IMR-90 (cell line): Measurements from ENCODE around the gene CRTC1. TPM values are rescaled to one million over a fixed set of nuclear protein-coding genes. Genes with fewer than 3 reads are reported as not detected.

Experiments used
- ATAC-seq: fragments of 200-7000 bp; cut with Tn5 transposase; 2 replicates; pipeline ENCODE4 v1.9.1; 2020; ENCODE audit warnings: low read depth, mild to moderate bottlenecking, moderate library complexity
- BruUV-seq: library from RNA; stranded (reverse); fragments of 400-500 nt; replicated peaks from 2 replicates; lab custom pipeline; 2021; lab: Mats Ljungman, UMichigan
- CTCF ChIA-PET: fragments of 300-600 bp; formaldehyde crosslinking; extraction: SDS; loops from one replicate; lab custom pipeline; 2021; ENCODE audit warnings: antibody characterized with exemption; lab: Yijun Ruan, JAX
- POLR2A ChIA-PET: fragments of 300-600 bp; sonication (Branson Sonifier 250); formaldehyde crosslinking; loops from one replicate; lab custom pipeline; 2022; ENCODE audit warnings: antibody characterized with exemption; ENCODE audit not compliant: unreplicated experiment; lab: Charles Lee
- DNase-seq: peaks from one replicate; pipeline ENCODE4 v3.0.0; 2013
- H2AFZ ChIP-seq: replicated peaks from 2 replicates; pipeline ENCODE3; 2013; ENCODE audit warnings: low read length, mild to moderate bottlenecking; ENCODE audit not compliant: poor library complexity
- H2AK5ac ChIP-seq: 2 replicates; pipeline ENCODE4 v1.6.1; 2013; ENCODE audit warnings: low read depth, low read length, inconsistent platforms
- H2AK9ac ChIP-seq: replicated peaks from 2 replicates; pipeline ENCODE3; 2013; ENCODE audit warnings: mild to moderate bottlenecking, low read depth, low read length, moderate library complexity; ENCODE audit not compliant: poor library complexity
- H2BK120ac ChIP-seq: 2 replicates; pipeline ENCODE4 v1.6.1; 2013; ENCODE audit warnings: low read depth, low read length, inconsistent platforms
- H2BK15ac ChIP-seq: 3 replicates; pipeline ENCODE4 v1.6.1; 2013; ENCODE audit warnings: low read depth, low read length, inconsistent platforms
- H2BK20ac ChIP-seq: 2 replicates; pipeline ENCODE4 v1.6.1; 2013; ENCODE audit warnings: low read depth, mild to moderate bottlenecking, inconsistent platforms, low read length, moderate library complexity
- H2BK5ac ChIP-seq: 2 replicates; pipeline ENCODE4 v1.6.1; 2013; ENCODE audit warnings: mild to moderate bottlenecking, low read depth, low read length, inconsistent platforms; ENCODE audit not compliant: poor library complexity, severe bottlenecking
- H3K14ac ChIP-seq: replicated peaks from 2 replicates; pipeline ENCODE4 v1.6.1; 2013; ENCODE audit warnings: low read depth, low read length, inconsistent platforms
- H3K18ac ChIP-seq: 2 replicates; pipeline ENCODE4 v1.6.1; 2013; ENCODE audit warnings: low read depth, low read length, control low read depth
- H3K23ac ChIP-seq: 2 replicates; pipeline ENCODE4 v1.6.1; 2013; ENCODE audit warnings: low read depth, low read length, inconsistent platforms
- H3K27ac ChIP-seq: 2 replicates; pipeline ENCODE4 v1.5.1; 2013; ENCODE audit warnings: mild to moderate bottlenecking, control low read depth, low read length; ENCODE audit not compliant: insufficient read depth
- H3K27me3 ChIP-seq: 2 replicates; pipeline ENCODE4 v1.6.1; 2013; ENCODE audit warnings: low read length; ENCODE audit not compliant: control insufficient read depth, insufficient read depth
- H3K36me3 ChIP-seq: 2 replicates; pipeline ENCODE4 v1.6.1; 2013; ENCODE audit warnings: low read length, mixed read lengths; ENCODE audit not compliant: control insufficient read depth, insufficient read depth
- H3K4ac ChIP-seq: 2 replicates; pipeline ENCODE4 v1.6.1; 2013; ENCODE audit warnings: low read depth, low read length, inconsistent platforms
- H3K4me1 ChIP-seq: 2 replicates; pipeline ENCODE4 v1.6.1; 2013; ENCODE audit warnings: low read length, mixed read lengths; ENCODE audit not compliant: control insufficient read depth, insufficient read depth
- H3K4me2 ChIP-seq: 2 replicates; pipeline ENCODE4 v1.6.1; 2013; ENCODE audit warnings: low read depth, mild to moderate bottlenecking, control low read depth, low read length, moderate library complexity
- H3K4me3 ChIP-seq: 2 replicates; pipeline ENCODE4 v1.5.1; 2013; ENCODE audit warnings: low read depth, mild to moderate bottlenecking, control low read depth, low read length, moderate library complexity; ENCODE audit not compliant: insufficient read depth
- H3K56ac ChIP-seq: 2 replicates; pipeline ENCODE4 v1.6.1; 2013; ENCODE audit warnings: low read length, inconsistent platforms; ENCODE audit not compliant: insufficient read depth; ENCODE audit errors: extremely low read depth
- H3K79me1 ChIP-seq, 2 experiments: 2 replicates each; pipeline ENCODE4 v1.6.1; 2013; ENCODE audit warnings: low read length in 2 of 2, inconsistent platforms in 1 of 2, low read depth in 1 of 2
- H3K9ac ChIP-seq: 2 replicates; pipeline ENCODE4 v1.6.1; 2013; ENCODE audit warnings: low read depth, low read length, control low read depth
- H3K9me1 ChIP-seq: 2 replicates; pipeline ENCODE4 v1.6.1; 2013; ENCODE audit warnings: low read length, inconsistent platforms; ENCODE audit not compliant: insufficient read depth
- H3K9me3 ChIP-seq: 2 replicates; pipeline ENCODE4 v1.6.1; 2013; ENCODE audit warnings: low read length; ENCODE audit not compliant: control insufficient read depth, insufficient read depth
- H4K20me1 ChIP-seq: 2 replicates; pipeline ENCODE4 v1.6.1; 2013; ENCODE audit warnings: low read length, inconsistent platforms; ENCODE audit not compliant: insufficient read depth
- H4K5ac ChIP-seq: 2 replicates; pipeline ENCODE4 v1.6.1; 2013; ENCODE audit warnings: mild to moderate bottlenecking, low read depth, low read length, control low read depth
- H4K8ac ChIP-seq, 2 experiments: 2 replicates each; pipeline ENCODE4 v1.6.1; 2013; ENCODE audit warnings: low read depth in 2 of 2, low read length in 2 of 2, control low read depth in 1 of 2, inconsistent platforms in 1 of 2
- H4K91ac ChIP-seq: 2 replicates; pipeline ENCODE4 v1.6.1; 2013; ENCODE audit warnings: low read depth, low read length, inconsistent platforms; ENCODE audit not compliant: insufficient read depth
- BHLHE40 ChIP-seq: fragments of 150-350 bp; IDR thresholded peaks from 2 replicates; pipeline ENCODE4 v1.6.1; 2016; ENCODE audit warnings: mild to moderate bottlenecking, low read depth, low read length
- CEBPB ChIP-seq: IDR thresholded peaks from 2 replicates; pipeline ENCODE4 v1.6.1; 2012; ENCODE audit warnings: low read depth, low read length, improper control_type of control experiment
- CHD1 ChIP-seq: IDR thresholded peaks from 2 replicates; pipeline ENCODE4 v1.6.1; 2012; ENCODE audit warnings: low read depth, low read length, improper control_type of control experiment
- FOS ChIP-seq: fragments of 150-350 bp; IDR thresholded peaks from 2 replicates; pipeline ENCODE4 v1.6.1; 2016; ENCODE audit warnings: low read depth, low read length
- MAFK ChIP-seq: IDR thresholded peaks from 2 replicates; pipeline ENCODE4 v1.6.1; 2012; ENCODE audit warnings: low read depth, low read length, improper control_type of control experiment
- MAZ ChIP-seq: IDR thresholded peaks from 2 replicates; pipeline ENCODE4 v1.6.1; 2012; ENCODE audit warnings: low read depth, mild to moderate bottlenecking, low read length, improper control_type of control experiment, moderate library complexity, borderline replicate concordance
- MXI1 ChIP-seq: IDR thresholded peaks from 2 replicates; pipeline ENCODE4 v1.6.1; 2012; ENCODE audit warnings: low read depth, mild to moderate bottlenecking, low read length, moderate library complexity, borderline replicate concordance
- NFE2L2 ChIP-seq: fragments of 150-350 bp; IDR thresholded peaks from 2 replicates; pipeline ENCODE4 v1.6.1; 2016; ENCODE audit warnings: low read depth, mild to moderate bottlenecking, low read length
- POLR2A ChIP-seq: IDR thresholded peaks from 2 replicates; pipeline ENCODE4 v1.6.1; 2012; ENCODE audit warnings: mild to moderate bottlenecking, low read depth, low read length
- RAD21 ChIP-seq: IDR thresholded peaks from 2 replicates; pipeline ENCODE4 v1.6.1; 2012; ENCODE audit warnings: low read length, improper control_type of control experiment
- RCOR1 ChIP-seq: IDR thresholded peaks from 2 replicates; pipeline ENCODE4 v1.6.1; 2012; ENCODE audit warnings: mild to moderate bottlenecking, low read length, improper control_type of control experiment; ENCODE audit not compliant: insufficient replicate concordance
- RFX5 ChIP-seq: IDR thresholded peaks from 2 replicates; pipeline ENCODE4 v1.8.0; 2012; ENCODE audit warnings: low read depth, mild to moderate bottlenecking, low read length, moderate library complexity
- SMC3 ChIP-seq: fragments of 150-350 bp; IDR thresholded peaks from 2 replicates; pipeline ENCODE4 v1.6.1; 2016; ENCODE audit warnings: low read depth, mild to moderate bottlenecking, antibody characterized with exemption, low read length, moderate library complexity
- WGBS, 2 experiments: methylation state at CpG; one replicate each; pipeline versions ENCODE4 v1.1.5 to v1.1.7; 2013; ENCODE audit warnings: missing lambda C conversion rate in 2 of 2; ENCODE audit not compliant: insufficient read length in 1 of 2; ENCODE audit errors: extremely low coverage in 2 of 2; 5-methylcytosine and 5-hydroxymethylcytosine counted together
- dilution Hi-C: fragments of 300-500 bp; cut with HindIII; formaldehyde crosslinking; loops from one replicate; pipeline ENCODE4 v1.14.3; 2018; ENCODE audit warnings: low sequenced_read_pairs; ENCODE audit not compliant: unreplicated experiment
- in situ Hi-C: fragments of 300-500 bp; cut with MboI; formaldehyde crosslinking; loops from 3 replicates; pipeline ENCODE4 v1.14.3; 2019; ENCODE audit warnings: low sequenced_read_pairs, inconsistent platforms, mixed read lengths
- intact Hi-C: fragments of 100-400 bp; cut with micrococcal nuclease; formaldehyde crosslinking; loops from 2 replicates; pipeline ENCODE4 v1.10.0; 2022
- polyA plus RNA-seq, 3 experiments: library from polyadenylated mRNA; depleted of rRNA; stranded (reverse); fragments of >200 nt; gene quantifications; 2 replicates each; pipeline ENCODE4 v1.2.3, GENCODE V29; 2012; ENCODE audit warnings: low replicate concordance in 1 of 3
- total RNA-seq: library from RNA; depleted of rRNA; stranded (reverse); fragments of >200 nt; gene quantifications from 2 replicates; pipeline ENCODE4 v1.2.3, GENCODE V29; 2012
- TF ChIP-seq, protein P1 (sequence below): conservative IDR thresholded peaks from 2 replicates; pipeline ENCODE4 v1.5.1; 2012; ENCODE audit warnings: mild to moderate bottlenecking, low read depth, low read length, improper control_type of control experiment
- TF ChIP-seq, protein P2 (sequence below): fragments of 150-350 bp; IDR thresholded peaks from 2 replicates; pipeline ENCODE4 v1.6.1; 2017; ENCODE audit warnings: mild to moderate bottlenecking, antibody characterized with exemption, low read length, low read depth

Gene CRTC1
- total and polyA plus RNA-seq, 2 of the 4 experiments (the other 2 are of a cell fraction): 0.18 to 5.7 TPM

DNA sequence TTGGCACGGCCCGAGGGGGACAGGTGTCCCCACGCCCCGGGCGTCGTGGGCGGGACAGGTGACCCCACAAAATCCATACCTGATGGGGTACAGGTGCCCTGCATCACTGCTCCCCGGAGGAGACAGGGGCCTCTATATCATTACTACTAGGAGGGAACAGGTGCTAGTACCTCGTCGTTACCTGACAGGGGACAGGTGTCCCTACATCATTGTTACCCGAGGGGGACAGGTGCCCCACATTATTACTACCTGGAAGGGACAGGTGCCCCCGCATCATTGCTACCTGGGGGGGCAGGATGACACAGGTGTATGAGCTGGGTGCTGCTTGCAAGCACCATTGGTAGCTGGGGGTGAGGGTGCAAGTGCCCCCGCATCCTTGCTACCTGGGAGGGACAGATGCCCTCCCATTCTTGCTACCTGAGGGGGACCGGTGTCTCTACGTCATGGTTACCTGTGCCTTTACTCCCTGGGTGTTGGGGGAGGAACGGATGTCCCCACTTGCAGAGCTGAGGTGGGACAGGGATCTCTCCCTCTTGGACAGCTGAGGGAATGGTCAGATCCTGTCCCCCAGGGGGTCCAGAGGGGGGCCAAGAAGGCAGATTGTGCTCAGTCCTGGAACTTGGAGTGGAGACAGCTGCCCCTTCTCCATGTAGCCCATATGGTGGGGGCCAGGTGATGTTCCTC, 620 bp downstream of the CRTC1 start (continued):
- no peak for TF ChIP-seq CEBPB

DNA sequence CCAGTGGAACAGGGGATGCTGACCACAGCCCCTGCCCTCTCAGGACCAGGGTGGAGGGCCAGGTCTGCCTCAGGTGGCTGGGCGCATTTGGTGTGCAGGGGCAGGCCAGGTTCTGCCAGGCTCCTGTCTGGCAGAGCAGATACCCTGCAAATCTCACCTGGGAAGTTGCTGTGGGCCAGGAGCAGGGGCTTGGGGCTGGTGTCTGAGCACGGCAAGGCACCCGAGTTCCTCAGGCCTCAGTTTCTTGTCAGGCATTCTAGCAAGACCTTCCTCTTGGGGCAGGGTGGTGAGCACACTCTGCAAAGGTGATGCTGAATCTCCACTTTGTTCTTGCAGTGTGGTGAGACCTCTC, 1.1 kb downstream of the CRTC1 start:
- Histone ChIP-seq H3K27me3 (no peaks in the 10 kb centered on the region), H4K8ac (no peak overlapping the region; a peak in 1 of 4 replicates), H3K27ac (no peak overlapping the region), H3K36me3 (no peaks in the 10 kb centered on the region), H3K9me3 (no peaks in the 10 kb centered on the region), H3K4me1 (peaks cover 19% of the 10 kb centered on the region), H3K18ac (no peak overlapping the region), H3K4me3 (peak overlapping the region; percentile 77; the same call in 1 of the 2 replicates), H4K20me1 (peaks cover 35% of the 10 kb centered on the region), H2BK120ac (no peak overlapping the region), H4K5ac (no peak overlapping the region), H2AK9ac (peak overlapping the region; percentile 97), H3K56ac (no peak overlapping the region), H3K4me2 (peak overlapping the region; percentile 95; the same call in 1 of the 2 replicates), H3K79me1 (peaks cover 30 to 47% of the 10 kb centered on the region in 2 experiments), H3K9me1 (peaks cover 14% of the 10 kb centered on the region), H3K14ac (no peak overlapping the region; the same call in 1 of the 2 replicates), H3K23ac (no peak overlapping the region), H2BK15ac (no peak overlapping the region), H3K9ac (peak overlapping the region; percentile 19; the same call in 1 of the 2 replicates), H4K91ac (no peak overlapping the region), H2BK20ac (no peak overlapping the region; the same call in 1 of the 2 replicates), H2AK5ac (peak overlapping the region; percentile 95), H2BK5ac (no peak overlapping the region), H3K4ac (0 out of 2 replicates have a peak overlapping the region, but pooled peaks have one; percentile 50), H2AFZ (peak overlapping the region; percentile 82)
- WGBS, 2 experiments: 87% methylated on average over 3 of the region's 3 CpGs; no CpG with 5 or more reads in 1 of the 2 experiments
- POLR2A ChIA-PET: interaction anchor here (0.6 kb wide), 1 partner anchor 266 kb away, joined by 6 read pairs; no protein-coding TSS in a partner anchor
- intact Hi-C loops (no loop called here), dilution Hi-C loops (no loop called here), in situ Hi-C loops (no loop called here)
- DNase-seq: no peak
- no peak for ATAC-seq
- CTCF ChIA-PET: no interaction called here
- no TSS peak for BruUV-seq
- TF ChIP-seq, protein P1, sequence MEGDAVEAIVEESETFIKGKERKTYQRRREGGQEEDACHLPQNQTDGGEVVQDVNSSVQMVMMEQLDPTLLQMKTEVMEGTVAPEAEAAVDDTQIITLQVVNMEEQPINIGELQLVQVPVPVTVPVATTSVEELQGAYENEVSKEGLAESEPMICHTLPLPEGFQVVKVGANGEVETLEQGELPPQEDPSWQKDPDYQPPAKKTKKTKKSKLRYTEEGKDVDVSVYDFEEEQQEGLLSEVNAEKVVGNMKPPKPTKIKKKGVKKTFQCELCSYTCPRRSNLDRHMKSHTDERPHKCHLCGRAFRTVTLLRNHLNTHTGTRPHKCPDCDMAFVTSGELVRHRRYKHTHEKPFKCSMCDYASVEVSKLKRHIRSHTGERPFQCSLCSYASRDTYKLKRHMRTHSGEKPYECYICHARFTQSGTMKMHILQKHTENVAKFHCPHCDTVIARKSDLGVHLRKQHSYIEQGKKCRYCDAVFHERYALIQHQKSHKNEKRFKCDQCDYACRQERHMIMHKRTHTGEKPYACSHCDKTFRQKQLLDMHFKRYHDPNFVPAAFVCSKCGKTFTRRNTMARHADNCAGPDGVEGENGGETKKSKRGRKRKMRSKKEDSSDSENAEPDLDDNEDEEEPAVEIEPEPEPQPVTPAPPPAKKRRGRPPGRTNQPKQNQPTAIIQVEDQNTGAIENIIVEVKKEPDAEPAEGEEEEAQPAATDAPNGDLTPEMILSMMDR: no peak
- no peak for TF ChIP-seq FOS
- no peak for TF ChIP-seq CHD1
- no peak for TF ChIP-seq SMC3
- TF ChIP-seq, protein P2, sequence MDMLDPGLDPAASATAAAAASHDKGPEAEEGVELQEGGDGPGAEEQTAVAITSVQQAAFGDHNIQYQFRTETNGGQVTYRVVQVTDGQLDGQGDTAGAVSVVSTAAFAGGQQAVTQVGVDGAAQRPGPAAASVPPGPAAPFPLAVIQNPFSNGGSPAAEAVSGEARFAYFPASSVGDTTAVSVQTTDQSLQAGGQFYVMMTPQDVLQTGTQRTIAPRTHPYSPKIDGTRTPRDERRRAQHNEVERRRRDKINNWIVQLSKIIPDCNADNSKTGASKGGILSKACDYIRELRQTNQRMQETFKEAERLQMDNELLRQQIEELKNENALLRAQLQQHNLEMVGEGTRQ: no peak
- TF ChIP-seq MXI1: no peak
- TF ChIP-seq NFE2L2: no peak
- TF ChIP-seq POLR2A: no peak
- no peak for TF ChIP-seq BHLHE40
- no peak for TF ChIP-seq RFX5
- TF ChIP-seq RAD21: no peak
- no peak for TF ChIP-seq MAFK
- no peak for TF ChIP-seq RCOR1
- no peak for TF ChIP-seq MAZ
